Spinal cord (tissue), 10 donors: ENCODE data around the gene PADI2. TPM values are rescaled to one million over a fixed set of nuclear protein-coding genes. Genes with fewer than 3 reads are reported as not detected.
"Not testable (repeated sequence)": the region's sequence is repeated elsewhere in the genome, so short reads cannot be mapped to it uniquely, and the experiment has no call there.

Source experiments
- DNase-seq, 6 donors: peaks; one replicate each; pipeline versions ENCODE4 v3.0.0 to v3.0.0-alpha.2; 2013 to 2015; ENCODE audit warnings: low spot score in 6 of 6, low read depth in 4 of 6
- H3K27ac ChIP-seq: one replicate; pipeline ENCODE4 v1.5.1; 2013; ENCODE audit warnings: low read depth, low read length, control low read depth
- H3K27me3 ChIP-seq: one replicate; pipeline ENCODE4 v1.6.1; 2013; ENCODE audit warnings: low read length; ENCODE audit not compliant: control insufficient read depth, insufficient read depth
- H3K36me3 ChIP-seq: one replicate; pipeline ENCODE4 v1.6.1; 2013; ENCODE audit warnings: low read length; ENCODE audit not compliant: control insufficient read depth, insufficient read depth
- H3K4me1 ChIP-seq: one replicate; pipeline ENCODE4 v1.6.1; 2013; ENCODE audit warnings: low read length; ENCODE audit not compliant: control insufficient read depth, insufficient read depth
- H3K4me3 ChIP-seq: one replicate; pipeline ENCODE4 v1.5.1; 2013; ENCODE audit warnings: low read depth, low read length, control low read depth
- H3K9me3 ChIP-seq: one replicate; pipeline ENCODE4 v1.6.1; 2013; ENCODE audit warnings: low read length; ENCODE audit not compliant: control insufficient read depth, insufficient read depth
- WGBS: methylation state at CpG from one replicate; pipeline ENCODE4 v1.1.5; 2013; ENCODE audit warnings: missing lambda C conversion rate; ENCODE audit not compliant: insufficient coverage; 5-methylcytosine and 5-hydroxymethylcytosine counted together
- polyA plus RNA-seq, 2 donors: library from polyadenylated mRNA; unstranded; fragments of 120-200 nt; gene quantifications; one replicate each; pipeline ENCODE4 v1.2.1, GENCODE V29; 2013; ENCODE audit not compliant: insufficient read length in 2 of 2
- total RNA-seq, 2 donors: library from RNA; depleted of rRNA in 1 of 2; stranded (reverse); fragments of 120-200 nt in 1 of 2; fragments of >200 nt in 1 of 2; gene quantifications; one replicate each; pipeline versions ENCODE4 v1.2.3 to v1.2.4, GENCODE V29; 2013 to 2014
- donor health status: healthy.

PADI2 gene
- total and polyA plus RNA-seq, 4 donors: 8.7 to 32.6 (median 27.0) TPM

- Histone ChIP-seq H3K4me3 (no peak overlapping the region), H3K4me1 (peaks cover 34% of the 10 kb centered on the region), H3K9me3 (no peaks in the 10 kb centered on the region), H3K27me3 (no peaks in the 10 kb centered on the region), H3K36me3 (peaks cover 19% of the 10 kb centered on the region), H3K27ac (no peak overlapping the region)
- 80% methylated on average over 1 of the region's 3 CpGs for WGBS
- DNase-seq: no peak
Observed at GRCh38 chr1:17067069-17067426, 52.2 kb downstream of the PADI2 start.

- no peak overlapping the region for H3K27ac ChIP-seq
- 78% methylated on average over 8 of the region's 11 CpGs for WGBS
- DNase-seq: no peak
- H3K36me3 ChIP-seq: peaks cover 17% of the 10 kb centered on the region
- peaks cover 34% of the 10 kb centered on the region for H3K4me1 ChIP-seq
- H3K27me3 ChIP-seq: no peaks in the 10 kb centered on the region
- H3K4me3 ChIP-seq: no peak overlapping the region
- H3K9me3 ChIP-seq: no peaks in the 10 kb centered on the region
Observed at GRCh38 chr1:17066361-17067068, 52.7 kb downstream of the PADI2 start.

DNA sequence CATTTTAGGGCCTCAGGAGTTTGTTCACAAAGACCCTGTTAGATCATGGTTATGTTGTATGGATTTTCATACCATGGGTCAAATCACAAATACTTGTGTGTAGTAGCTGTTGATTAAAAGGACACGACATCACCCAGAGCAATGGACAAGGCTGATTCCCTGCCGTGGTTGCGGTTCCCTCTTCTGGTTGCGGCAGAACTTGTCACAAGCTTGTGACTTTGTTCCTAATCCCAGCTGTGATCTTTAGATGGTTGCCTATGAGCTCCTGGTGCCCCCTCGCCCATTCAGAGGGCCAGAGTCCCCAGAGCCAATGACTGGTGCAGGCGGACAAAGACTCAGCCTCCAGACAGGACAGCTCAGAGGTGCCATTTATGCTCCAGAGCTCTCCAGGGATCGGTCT, 53.6 kb downstream of the PADI2 start:
- DNase-seq: no peak
- no peaks in the 10 kb centered on the region for H3K9me3 ChIP-seq
- H3K4me1 ChIP-seq: peaks cover 39% of the 10 kb centered on the region
- 84% methylated on average over 6 of the region's 7 CpGs for WGBS
- H3K36me3 ChIP-seq: peaks cover 11% of the 10 kb centered on the region
- no peak overlapping the region for H3K4me3 ChIP-seq
- no peaks in the 10 kb centered on the region for H3K27me3 ChIP-seq
- H3K27ac ChIP-seq: no peak overlapping the region

DNA sequence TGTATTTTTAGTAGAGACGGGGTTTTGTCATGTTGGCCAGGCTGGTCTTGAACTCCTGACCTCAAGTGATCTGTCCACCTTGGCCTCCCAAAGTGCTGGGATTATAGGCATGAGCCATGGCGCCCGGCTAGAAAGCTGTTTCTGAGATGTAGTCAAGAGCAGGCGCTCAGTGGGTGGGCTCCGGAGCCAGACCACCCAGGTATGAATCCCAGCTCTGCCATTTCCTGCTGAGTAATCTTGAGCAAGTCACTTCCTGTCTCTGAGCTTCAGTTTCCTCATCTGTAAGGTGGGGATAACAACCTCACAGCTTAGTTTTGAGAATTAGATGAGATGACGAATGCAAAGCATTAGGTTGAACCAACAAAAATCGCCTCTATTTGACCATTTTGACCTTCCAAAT, 56.5 kb downstream of the PADI2 start:
- DNase-seq, H3K27ac ChIP-seq, H3K4me3 ChIP-seq, H3K27me3 ChIP-seq, H3K36me3 ChIP-seq, H3K9me3 ChIP-seq: not testable (repeated sequence)
- H3K4me1 ChIP-seq: peaks cover 34% of the 10 kb centered on the region
- WGBS: 76% methylated on average over 2 of the region's 7 CpGs

DNA sequence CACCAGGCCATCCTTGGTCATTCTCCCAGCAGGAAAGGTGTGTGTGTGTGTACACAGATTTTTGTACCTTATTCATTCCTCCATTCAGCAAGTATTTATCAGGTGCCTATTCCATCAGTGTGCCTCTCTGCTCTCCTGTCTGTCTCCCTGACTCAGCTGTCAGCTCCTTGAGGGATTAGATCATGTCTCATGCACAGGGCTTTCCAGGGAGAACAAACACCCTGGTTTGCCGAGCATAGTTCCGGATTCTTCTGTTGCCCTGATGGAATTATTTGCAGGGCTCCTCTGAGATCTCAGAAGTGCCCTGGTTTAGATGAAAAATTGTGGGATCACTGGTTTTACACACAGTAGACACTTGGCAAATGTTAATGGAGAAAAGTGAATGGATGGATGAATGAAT, 57.4 kb downstream of the PADI2 start:
- Histone ChIP-seq H3K27ac (no peak overlapping the region), H3K36me3 (no peaks in the 10 kb centered on the region), H3K4me1 (peaks cover 28% of the 10 kb centered on the region), H3K27me3 (no peaks in the 10 kb centered on the region), H3K9me3 (no peaks in the 10 kb centered on the region), H3K4me3 (no peak overlapping the region)
- 57% methylated on average over 2 of the region's 2 CpGs for WGBS
- peak in 1 of 6 donors; percentile 70 for DNase-seq

- Histone ChIP-seq H3K4me3 (no peak overlapping the region), H3K36me3 (no peaks in the 10 kb centered on the region), H3K27me3 (no peaks in the 10 kb centered on the region), H3K9me3 (no peaks in the 10 kb centered on the region), H3K4me1 (peaks cover 26% of the 10 kb centered on the region), H3K27ac (no peak overlapping the region)
- no peak for DNase-seq
- WGBS: 81% methylated on average over 2 of the region's 3 CpGs
Observed at GRCh38 chr1:17061486-17061885, 57.8 kb downstream of the PADI2 start.

- Histone ChIP-seq H3K4me1 (peaks cover 26% of the 10 kb centered on the region), H3K36me3 (no peaks in the 10 kb centered on the region), H3K9me3 (no peaks in the 10 kb centered on the region), H3K27me3 (no peaks in the 10 kb centered on the region), H3K27ac (no peak overlapping the region), H3K4me3 (no peak overlapping the region)
- WGBS: 6% methylated on average over 7 of the region's 11 CpGs
- DNase-seq: peak in 3 of 6 donors; percentile 21 to 90 (median 78)
Observed at GRCh38 chr1:17060306-17060749, 58.9 kb downstream of the PADI2 start.

DNA sequence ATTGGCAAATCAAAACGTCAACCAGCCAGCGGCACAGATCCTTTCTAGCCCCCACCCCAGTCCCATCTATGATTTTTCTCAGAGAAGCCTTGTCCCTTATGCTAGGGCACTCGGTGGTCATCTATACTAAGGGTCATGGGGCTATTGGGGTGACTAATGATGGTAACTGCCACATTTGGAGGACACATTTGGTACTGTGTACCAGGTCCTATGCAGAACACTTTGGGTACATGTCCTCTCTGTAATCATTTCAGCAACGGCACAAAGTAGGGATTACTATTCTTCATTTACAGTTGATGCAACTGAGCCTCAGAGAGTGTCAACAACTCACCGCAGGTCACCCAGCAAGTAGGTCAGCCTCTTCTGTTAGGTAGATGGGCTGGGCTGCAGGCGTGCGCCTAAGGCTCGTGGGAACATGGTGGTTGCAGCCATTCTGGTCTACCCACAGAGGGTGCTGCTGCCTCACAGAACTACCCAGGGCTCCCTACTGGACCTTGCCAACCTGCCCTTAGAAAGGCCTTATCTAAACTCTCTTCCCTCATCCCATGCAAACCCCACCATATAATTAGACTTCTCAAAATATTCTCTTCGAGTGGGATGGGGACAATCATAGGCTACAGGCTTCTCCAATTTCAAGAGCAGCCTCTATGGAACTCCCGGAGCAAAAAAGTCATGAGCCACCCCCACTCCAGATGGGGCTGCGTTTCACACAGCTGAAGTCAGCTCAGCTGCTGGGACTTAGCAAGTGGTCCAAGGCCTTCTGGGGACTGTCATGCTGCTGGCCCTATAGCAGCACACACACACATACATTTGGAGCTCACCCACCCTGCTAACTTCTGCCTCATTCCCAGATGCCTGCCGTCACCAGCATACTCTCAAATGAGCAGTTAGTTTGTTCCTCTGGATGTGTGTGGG, 59.6 kb downstream of the PADI2 start:
- WGBS: 17% methylated on average over 9 of the region's 12 CpGs
- Histone ChIP-seq H3K27ac (no peak overlapping the region), H3K27me3 (no peaks in the 10 kb centered on the region), H3K4me3 (no peak overlapping the region), H3K36me3 (no peaks in the 10 kb centered on the region), H3K9me3 (no peaks in the 10 kb centered on the region), H3K4me1 (peaks cover 29% of the 10 kb centered on the region)
- DNase-seq: peak in 4 of 6 donors; percentile 44 to 93 (median 76)

- WGBS: 88% methylated on average over 4 of the region's 4 CpGs
- no peaks in the 10 kb centered on the region for H3K27me3 ChIP-seq
- no peak overlapping the region for H3K4me3 ChIP-seq
- H3K27ac ChIP-seq: no peak overlapping the region
- no peaks in the 10 kb centered on the region for H3K36me3 ChIP-seq
- no peak for DNase-seq
- H3K4me1 ChIP-seq: peaks cover 23% of the 10 kb centered on the region
- H3K9me3 ChIP-seq: no peaks in the 10 kb centered on the region
Observed at GRCh38 chr1:17056551-17056950, 62.7 kb downstream of the PADI2 start.
